ENCODE data around the gene RPAP3. TPM values are rescaled to one million over a fixed set of nuclear protein-coding genes. Genes with fewer than 3 reads are reported as not detected.

RPAP3 gene
- total RNA-seq, 1 experiment from 2014 or later: 44.3 TPM

GRCh38 chr12:47734725-47735480 lies 29.1 kb upstream of the RPAP3 start (continued):
- no peak for TF ChIP-seq ARID4B (CRISPR knock-in tag; IDR thresholded peaks at IDR 0.05; ENCODE audit: borderline replicate concordance)
- TF ChIP-seq, protein P1, sequence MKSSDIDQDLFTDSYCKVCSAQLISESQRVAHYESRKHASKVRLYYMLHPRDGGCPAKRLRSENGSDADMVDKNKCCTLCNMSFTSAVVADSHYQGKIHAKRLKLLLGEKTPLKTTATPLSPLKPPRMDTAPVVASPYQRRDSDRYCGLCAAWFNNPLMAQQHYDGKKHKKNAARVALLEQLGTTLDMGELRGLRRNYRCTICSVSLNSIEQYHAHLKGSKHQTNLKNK (CRISPR knock-in tag; IDR thresholded peaks at IDR 0.05): no peak
- TF ChIP-seq SMAD3 (CRISPR knock-in tag; IDR thresholded peaks at IDR 0.05; ENCODE audit: borderline replicate concordance): no peak

DNA sequence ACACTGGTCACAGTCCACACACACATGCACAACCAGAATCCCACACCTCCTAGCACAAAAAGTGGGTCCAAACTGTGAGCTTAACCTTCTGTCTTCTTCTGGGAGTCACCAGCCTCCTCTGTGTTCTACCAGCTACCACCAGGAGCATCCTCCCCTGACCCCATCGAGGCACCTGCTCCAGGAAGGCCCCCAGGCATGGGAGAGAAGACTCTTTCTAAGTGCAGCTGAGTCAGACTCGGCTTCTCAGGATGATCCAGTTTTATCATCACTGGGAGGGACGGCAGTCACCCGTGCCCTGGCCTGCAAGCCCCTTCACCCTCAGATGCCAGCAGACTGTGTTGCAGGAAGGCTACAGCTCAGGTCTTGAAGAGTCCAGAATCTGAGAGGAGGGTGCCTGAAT lies 27.3 kb upstream of the RPAP3 start:
- Mint-ChIP-seq H3K27ac (no peak overlapping the region; the same call in 1 of the 2 replicates), H3K9me3 (no peaks in the 10 kb centered on the region), H3K36me3 (no peaks in the 10 kb centered on the region), H3K27me3 (ENCODE audit: low read depth) (peaks cover 4% of the 10 kb centered on the region; the same call in 1 of the 2 replicates), H3K4me1 (peaks cover 30% of the 10 kb centered on the region), H3K4me3 (no peak overlapping the region)
- ChIA-PET POLR2A (interaction anchor here (0.9 kb wide), 1 partner anchor 25 kb away, joined by 3 read pairs; no protein-coding TSS in a partner anchor), CTCF (interaction anchor here (0.7 to 15.4 kb wide), 7 partner anchors 10 to 464 kb away, joined by 3 to 735 read pairs (median 7); partner anchors contain the start of gene SLC48A1)
- DNase-seq (ENCODE audit: low spot score) (no peak), ATAC-seq (no peak)
- no peak for TF ChIP-seq PREB (CRISPR knock-in tag; IDR thresholded peaks at IDR 0.05; ENCODE audit: borderline replicate concordance)
- TF ChIP-seq NR2C2 (CRISPR knock-in tag; IDR thresholded peaks at IDR 0.05): no peak
- TF ChIP-seq MXD4 (CRISPR knock-in tag; IDR thresholded peaks at IDR 0.05; ENCODE audit: borderline replicate concordance): no peak
- TF ChIP-seq NFYB (CRISPR knock-in tag; conservative IDR thresholded peaks at IDR 0.05; ENCODE audit: low read depth): no peak
- TF ChIP-seq MAX (CRISPR knock-in tag; IDR thresholded peaks at IDR 0.05): no peak

DNA sequence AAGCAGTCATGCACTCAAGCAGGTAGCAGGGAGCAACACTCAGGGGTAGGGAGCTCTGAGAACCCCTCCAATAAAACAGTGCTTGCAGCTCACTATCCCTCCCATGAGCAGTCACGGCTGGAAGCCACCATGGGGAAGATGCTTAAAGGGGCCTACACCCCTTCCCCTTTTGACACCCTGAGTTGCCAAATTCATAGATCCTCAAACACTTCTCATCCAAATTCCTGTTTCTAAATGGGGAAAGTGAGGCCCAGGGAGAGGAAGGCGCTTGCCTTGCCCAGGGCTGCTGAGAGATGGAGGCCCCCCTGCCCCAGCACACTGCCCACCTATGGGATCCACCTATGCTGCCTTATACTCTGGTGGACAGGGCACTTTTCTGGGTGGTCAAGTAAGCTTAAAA lies 26.7 kb upstream of the RPAP3 start:
- ATAC-seq (no peak), DNase-seq (ENCODE audit: low spot score) (no peak)
- H3K9me3 Mint-ChIP-seq: no peaks in the 10 kb centered on the region
- CTCF ChIA-PET: interaction anchor here (0.7 to 15.4 kb wide), 6 partner anchors 11 to 465 kb away, joined by 3 to 735 read pairs (median 22); partner anchors contain the start of gene SLC48A1
- H3K4me3 Mint-ChIP-seq: no peak overlapping the region
- H3K27ac Mint-ChIP-seq: no peak overlapping the region
- peaks cover 30% of the 10 kb centered on the region for H3K4me1 Mint-ChIP-seq
- no peak for TF ChIP-seq ZNF416 (CRISPR knock-in tag; IDR thresholded peaks at IDR 0.05)
- no peak for TF ChIP-seq NFE2L1 (CRISPR knock-in tag; IDR thresholded peaks at IDR 0.05)
- no peak for TF ChIP-seq ESRRA (CRISPR knock-in tag; IDR thresholded peaks at IDR 0.05; ENCODE audit: borderline replicate concordance)
- no peak for TF ChIP-seq NFATC4 (CRISPR knock-in tag; IDR thresholded peaks at IDR 0.05)
- TF ChIP-seq KAT7 (CRISPR knock-in tag; IDR thresholded peaks at IDR 0.05; ENCODE audit: borderline replicate concordance): no peak
- no peak for TF ChIP-seq ZNF317 (CRISPR knock-in tag; IDR thresholded peaks at IDR 0.05; ENCODE audit: borderline replicate concordance, low read depth)
- TF ChIP-seq, protein P2, sequence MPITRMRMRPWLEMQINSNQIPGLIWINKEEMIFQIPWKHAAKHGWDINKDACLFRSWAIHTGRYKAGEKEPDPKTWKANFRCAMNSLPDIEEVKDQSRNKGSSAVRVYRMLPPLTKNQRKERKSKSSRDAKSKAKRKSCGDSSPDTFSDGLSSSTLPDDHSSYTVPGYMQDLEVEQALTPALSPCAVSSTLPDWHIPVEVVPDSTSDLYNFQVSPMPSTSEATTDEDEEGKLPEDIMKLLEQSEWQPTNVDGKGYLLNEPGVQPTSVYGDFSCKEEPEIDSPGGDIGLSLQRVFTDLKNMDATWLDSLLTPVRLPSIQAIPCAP (CRISPR knock-in tag; IDR thresholded peaks at IDR 0.05): no peak
- no peak for TF ChIP-seq EMX1 (CRISPR knock-in tag; IDR thresholded peaks at IDR 0.05)
- TF ChIP-seq, protein P3, sequence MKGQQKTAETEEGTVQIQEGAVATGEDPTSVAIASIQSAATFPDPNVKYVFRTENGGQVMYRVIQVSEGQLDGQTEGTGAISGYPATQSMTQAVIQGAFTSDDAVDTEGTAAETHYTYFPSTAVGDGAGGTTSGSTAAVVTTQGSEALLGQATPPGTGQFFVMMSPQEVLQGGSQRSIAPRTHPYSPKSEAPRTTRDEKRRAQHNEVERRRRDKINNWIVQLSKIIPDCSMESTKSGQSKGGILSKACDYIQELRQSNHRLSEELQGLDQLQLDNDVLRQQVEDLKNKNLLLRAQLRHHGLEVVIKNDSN (CRISPR knock-in tag; IDR thresholded peaks at IDR 0.05): no peak
- no peak for TF ChIP-seq ZBTB21 (CRISPR knock-in tag; IDR thresholded peaks at IDR 0.05; ENCODE audit: borderline replicate concordance)
- TF ChIP-seq ZNF138 (CRISPR knock-in tag; conservative IDR thresholded peaks at IDR 0.05): no peak
- TF ChIP-seq FOXP1 (CRISPR knock-in tag; IDR thresholded peaks at IDR 0.05; ENCODE audit: borderline replicate concordance): no peak
- no peak for TF ChIP-seq MXD4 (CRISPR knock-in tag; IDR thresholded peaks at IDR 0.05; ENCODE audit: borderline replicate concordance)
- TF ChIP-seq SP1 (CRISPR knock-in tag; conservative IDR thresholded peaks at IDR 0.05): no peak
- no peak for TF ChIP-seq NR1H2 (CRISPR knock-in tag; IDR thresholded peaks at IDR 0.05)
- H3K36me3 Mint-ChIP-seq: no peaks in the 10 kb centered on the region
- POLR2A ChIA-PET: interaction anchor here (0.9 kb wide), 1 partner anchor 25 kb away, joined by 3 read pairs; no protein-coding TSS in a partner anchor
- peaks cover 4% of the 10 kb centered on the region; the same call in 1 of the 2 replicates for H3K27me3 Mint-ChIP-seq (ENCODE audit: low read depth)
